Inflammatory macrophage (primary cell): Measurements from ENCODE around the gene APBA1.

Experiments
- DNase-seq, 2 donors: peaks; one replicate each; pipeline ENCODE4 v3.0.0-alpha.2; 2020 to 2022

APBA1 gene

DNA sequence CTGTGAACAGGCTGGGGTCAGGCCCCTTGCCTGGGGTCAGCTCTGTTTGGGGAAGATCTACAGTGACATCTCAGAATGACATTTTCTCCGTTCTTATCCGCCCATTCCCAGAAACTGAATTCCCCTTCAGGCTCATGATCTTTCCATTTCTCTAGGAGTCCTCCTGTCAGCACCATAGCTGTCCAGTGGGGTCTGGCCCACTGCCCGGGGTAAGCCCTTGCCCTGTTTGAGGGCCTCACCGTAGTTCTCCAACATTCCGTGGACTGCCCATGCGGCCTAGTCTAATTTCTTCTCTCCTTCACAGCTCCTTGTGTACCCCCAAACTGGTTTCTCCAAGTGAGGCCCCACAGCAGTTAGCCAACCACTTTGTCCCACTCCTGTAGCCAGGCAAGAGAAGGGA, 278.7 kb downstream of the APBA1 start:
- DNase-seq: no peak

DNA sequence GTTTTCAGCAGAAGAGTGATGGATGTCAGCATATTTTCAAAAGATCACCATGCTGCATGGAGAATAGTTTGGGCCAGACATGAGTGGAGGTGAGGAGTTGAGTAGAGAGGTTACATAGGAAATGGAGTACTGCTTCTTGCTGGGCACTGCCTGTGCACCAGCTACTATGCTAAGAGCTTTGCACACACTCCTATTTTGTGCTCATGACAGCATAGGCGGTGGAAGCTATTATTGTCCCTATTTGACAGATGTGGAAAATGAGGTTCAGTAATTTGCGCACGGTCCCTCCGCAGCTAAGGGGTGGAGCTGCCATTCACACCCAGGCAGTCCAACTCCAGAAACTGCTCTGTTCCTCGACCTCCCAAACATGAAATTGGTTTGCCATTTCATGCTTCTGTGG, 279.3 kb downstream of the APBA1 start:
- DNase-seq: no peak

DNA sequence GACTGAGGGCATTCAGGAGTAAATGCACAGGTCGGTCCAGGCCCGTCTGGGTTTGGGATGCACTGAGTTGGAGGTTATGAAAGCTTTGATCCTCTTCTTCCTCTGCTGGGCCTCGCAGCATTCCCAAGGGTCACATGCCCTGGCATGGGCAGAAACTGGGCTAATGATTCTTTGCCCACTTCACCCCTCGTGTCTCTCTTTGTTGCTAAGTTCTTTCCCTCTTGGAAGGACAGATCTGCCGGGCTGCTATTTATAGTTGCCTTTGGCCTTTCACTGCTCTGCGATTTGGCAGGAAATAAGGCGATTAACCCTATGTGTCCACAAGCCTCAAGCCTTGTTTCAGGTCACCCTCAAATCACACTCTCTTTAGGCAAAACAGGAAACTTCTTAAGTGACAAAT, 280.2 kb downstream of the APBA1 start:
- no peak for DNase-seq

DNA sequence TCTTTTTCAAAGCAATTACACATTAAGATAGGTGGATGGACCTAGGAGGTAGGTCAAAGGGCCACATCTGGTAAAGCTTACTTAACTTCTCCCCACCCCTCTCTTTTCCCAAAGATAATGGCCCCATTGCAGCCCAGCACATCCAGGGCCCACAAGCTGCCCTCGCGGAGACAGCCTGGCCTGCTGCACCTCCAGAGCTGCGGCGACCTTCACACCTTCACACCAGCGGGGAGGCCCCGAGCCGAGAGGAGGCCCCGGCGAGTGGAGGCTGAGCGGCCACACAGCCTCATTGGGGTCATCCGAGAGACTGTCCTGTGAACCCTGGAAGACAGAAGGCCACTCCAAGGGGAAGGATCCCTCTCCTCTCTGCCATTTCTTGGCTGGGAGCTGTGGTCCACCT, 280.7 kb downstream of the APBA1 start:
- DNase-seq: no peak

DNA sequence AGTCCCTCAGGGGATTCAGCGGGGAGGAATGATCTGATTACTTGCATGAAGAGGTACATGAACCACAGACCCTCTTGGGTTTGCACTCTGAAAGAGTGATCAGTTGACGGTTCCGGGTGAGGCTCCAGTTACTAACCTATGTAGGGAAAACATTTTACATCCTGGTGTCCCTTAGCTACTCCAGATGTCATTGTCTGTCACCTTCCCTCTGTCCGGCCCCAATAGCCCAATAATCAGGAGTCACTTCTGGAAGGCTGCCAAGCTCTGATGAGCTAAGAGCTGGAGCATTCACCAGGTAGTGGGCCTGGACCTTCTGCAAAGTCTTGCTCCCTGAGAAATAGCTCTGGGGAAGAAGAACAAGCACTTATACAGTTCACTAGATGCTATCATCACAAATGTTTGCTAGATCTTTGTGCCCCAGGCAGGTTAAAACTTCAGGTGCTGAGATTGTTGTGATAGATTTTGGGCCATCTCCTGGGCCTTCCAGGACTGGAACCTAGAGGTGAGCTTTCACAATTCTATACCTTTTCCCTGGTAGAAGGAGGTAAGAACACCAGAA, 282.7 kb downstream of the APBA1 start:
- no peak for DNase-seq

DNA sequence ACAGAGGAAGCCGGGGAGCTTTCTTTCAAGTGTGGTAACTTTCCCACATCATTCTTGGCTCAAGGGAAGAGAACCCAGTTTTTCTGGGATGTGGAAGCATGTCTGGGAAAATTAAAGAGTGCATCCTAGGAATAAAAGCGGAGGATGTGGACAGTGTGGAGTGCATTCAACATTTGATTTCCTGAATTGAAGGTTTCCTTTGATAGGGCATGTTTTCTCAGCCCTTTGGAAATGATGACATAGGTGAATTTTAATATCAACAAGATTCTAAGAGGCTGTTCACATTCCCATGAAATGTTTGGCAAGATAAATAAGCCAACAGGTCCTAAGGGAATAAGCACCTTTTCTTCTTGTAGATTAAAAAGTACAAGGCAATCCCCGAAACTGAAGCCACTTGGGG, 283.6 kb downstream of the APBA1 start:
- DNase-seq: no peak

DNA sequence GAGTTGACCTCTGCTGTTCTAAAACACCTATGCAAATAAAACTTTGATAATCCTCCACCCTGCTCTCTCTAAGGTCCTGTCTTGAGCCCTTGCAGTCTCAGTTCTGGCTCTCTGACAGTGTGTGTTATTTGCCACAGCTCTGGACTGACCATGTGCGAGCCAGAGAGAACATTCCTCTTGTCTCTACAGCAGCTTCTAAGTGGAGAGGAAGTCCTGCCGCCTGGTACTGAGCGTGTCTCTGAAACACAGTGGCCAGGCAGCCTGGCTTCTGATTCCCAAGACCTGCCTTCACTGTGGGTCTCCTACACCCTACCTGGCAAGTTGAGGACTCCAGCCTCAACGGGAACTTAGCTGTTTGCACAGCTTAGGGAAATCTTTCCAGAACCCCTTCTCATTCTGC, 285.5 kb downstream of the APBA1 start:
- no peak for DNase-seq

DNA sequence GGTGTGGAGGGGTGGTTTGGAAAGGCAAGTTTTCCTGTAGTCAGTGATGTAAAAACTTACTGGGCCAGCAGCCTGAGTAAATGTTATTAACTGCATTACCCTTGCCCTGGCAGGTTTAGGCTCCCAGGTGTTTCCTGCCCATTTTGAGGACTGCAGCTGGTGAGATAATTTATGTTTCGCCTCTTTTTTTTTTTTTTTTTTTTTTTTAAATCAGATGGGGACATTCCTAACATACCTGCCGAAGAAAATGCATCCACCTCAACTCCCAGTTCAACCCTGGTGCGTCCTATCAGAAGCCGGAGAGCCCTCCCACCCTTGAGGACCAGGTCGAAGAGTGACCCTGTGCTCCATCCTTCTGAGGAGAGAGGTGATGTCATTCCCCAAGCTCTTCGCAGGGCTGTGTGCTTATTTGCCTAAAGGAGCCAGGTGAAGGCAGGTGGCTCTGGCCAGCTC, 286.6 kb downstream of the APBA1 start:
- DNase-seq: no peak

DNA sequence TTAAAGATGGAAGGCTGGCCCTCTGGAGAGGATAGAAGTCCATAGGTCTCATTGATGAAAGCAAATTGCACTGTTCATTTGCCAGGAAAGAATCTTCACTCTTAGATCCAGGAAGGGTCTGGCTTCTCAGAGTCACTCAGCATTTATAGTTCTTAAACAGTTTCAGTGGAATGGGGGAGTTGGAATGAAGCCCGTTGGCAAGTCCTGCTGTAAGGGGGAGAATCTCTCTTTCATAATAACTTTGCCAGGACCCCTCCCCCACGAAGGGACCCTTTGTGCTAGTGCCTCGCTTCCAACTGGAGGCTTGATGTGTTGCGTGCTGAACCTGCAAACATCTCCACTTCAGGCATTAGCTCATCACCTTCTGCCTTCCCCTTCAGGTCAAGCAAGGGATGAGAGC, 290.0 kb downstream of the APBA1 start:
- DNase-seq: no peak

DNA sequence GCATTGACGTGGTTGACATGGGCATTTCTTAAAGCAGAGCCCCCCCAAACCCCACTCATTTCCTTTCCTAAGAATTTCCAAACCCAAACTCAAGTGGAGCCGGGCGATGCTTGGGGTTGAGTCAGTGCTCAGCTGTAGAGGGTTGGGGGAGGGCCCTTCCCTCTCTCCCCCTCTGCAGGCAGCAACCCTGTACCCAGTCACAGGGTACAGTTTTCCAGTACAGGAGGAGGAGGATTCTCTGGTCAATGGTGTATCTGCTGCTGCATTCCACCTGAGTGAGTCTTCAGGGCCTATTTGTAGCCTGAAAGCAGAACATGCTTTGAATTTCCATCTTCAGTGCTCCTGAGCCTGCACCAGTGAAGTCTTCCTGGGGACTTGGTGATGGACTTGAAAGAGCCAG, 291.4 kb downstream of the APBA1 start:
- no peak for DNase-seq

DNA sequence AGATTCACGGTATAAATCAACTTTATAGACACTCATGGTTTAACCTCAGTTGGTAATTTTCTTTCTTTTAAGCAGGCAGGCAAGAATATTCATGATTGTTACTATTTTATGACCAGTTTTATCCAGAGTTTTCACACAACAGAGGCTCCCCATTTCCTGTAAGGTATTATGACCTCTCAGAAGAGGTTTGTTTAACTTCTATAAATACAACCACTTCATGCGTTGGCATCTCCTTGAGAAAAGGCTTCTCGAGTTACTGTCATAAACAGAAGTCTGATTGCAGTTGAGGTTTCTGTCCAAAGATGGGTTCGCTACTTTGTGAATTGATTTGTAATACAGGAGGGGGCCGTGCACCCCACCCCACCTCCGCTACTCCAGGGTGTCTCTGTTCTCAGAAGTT, 291.9 kb downstream of the APBA1 start:
- DNase-seq: no peak

DNA sequence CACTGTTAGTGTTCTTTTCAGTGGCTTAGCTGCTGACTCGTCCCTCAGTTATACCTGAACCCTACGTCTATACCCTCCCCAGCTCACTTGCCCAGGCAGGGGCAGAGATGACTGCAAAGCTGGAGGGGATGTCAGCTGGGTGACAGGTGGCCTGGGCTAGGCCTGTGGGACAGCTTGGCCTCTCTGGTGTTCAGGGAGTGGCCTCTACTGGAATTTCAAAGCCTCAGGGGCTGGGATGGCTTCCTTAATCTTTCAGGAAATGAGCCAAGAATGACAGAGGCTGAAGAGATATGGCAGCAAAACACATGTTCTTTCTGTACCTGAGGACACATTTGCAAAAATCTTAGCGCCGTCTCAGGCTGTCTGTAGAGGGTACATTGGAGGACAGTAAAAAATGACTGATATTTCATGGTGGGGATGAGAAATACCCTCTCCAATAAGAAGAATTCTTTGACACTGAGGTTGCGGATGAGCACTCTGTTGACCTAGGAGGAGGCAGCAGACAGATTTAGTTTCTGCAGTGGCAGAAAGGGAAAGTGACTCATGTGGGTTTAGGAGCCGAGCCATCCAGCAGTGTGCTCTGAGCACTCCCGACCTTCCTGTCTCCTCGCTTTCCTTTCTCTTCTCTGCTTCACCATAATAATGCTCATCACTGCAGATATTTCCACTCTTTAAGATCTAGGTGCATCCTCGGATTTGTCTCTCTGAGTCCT, 292.7 kb downstream of the APBA1 start:
- no peak for DNase-seq

DNA sequence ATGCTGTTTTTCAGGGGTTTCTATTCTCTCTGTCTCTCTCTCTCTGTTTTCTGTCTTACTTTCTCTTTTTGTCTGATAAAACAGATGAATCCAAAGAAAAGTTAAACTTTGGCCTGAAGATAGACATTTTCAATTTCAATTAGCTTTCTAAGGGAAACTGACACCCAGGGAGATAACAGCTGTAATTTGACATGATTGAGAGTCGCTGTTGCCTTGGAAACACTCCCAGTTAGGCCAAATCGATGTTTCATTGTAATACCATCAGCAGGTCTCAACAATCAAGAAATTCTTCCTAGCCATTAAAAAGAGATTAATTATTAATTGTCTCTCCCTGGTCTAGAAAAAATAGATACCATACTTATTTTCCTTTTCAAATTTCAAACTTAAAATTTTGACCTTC, 294.2 kb downstream of the APBA1 start:
- no peak for DNase-seq
